Spleen (tissue), 7 donors: ENCODE measurements around the gene PANK1.

Experiments used
- POLR2A ChIP-seq, 3 donors: fragments of 450-650 bp; IDR thresholded peaks; one replicate each; pipeline ENCODE4 v1.5.1; 2017; ENCODE audit warnings: antibody characterized with exemption in 3 of 3, mild to moderate bottlenecking in 1 of 3
- POLR2AphosphoS5 ChIP-seq, 3 donors: sonication (generic); formaldehyde crosslinking; IDR thresholded peaks; one replicate each; pipeline ENCODE4 v1.5.1; 2017; ENCODE audit warnings: antibody characterized with exemption in 3 of 3
- TF ChIP-seq, protein P1 (sequence below), 11 experiments: fragments of 200-600 bp in 7 of 11; fragments of 450-650 bp in 4 of 11; sonication (generic) in 4 of 11; IDR thresholded peaks in 8 of 11; conservative IDR thresholded peaks in 3 of 11; 1 replicate in 7 of 11; 2 replicates in 4 of 11; pipeline versions ENCODE4 v1.4.0 to v1.8.0; 2016 to 2021; ENCODE audit warnings: antibody characterized with exemption in 11 of 11, inconsistent platforms in 4 of 11, mild to moderate bottlenecking in 1 of 11
- donor health status: DM: no; HTN: no; CAD: no; lungs with moderate emphysema.
- donor health status: DM: no; HTN: no; CAD: no.
- donor health status: DM: no; HTN: no; CAD: no.

DNA sequence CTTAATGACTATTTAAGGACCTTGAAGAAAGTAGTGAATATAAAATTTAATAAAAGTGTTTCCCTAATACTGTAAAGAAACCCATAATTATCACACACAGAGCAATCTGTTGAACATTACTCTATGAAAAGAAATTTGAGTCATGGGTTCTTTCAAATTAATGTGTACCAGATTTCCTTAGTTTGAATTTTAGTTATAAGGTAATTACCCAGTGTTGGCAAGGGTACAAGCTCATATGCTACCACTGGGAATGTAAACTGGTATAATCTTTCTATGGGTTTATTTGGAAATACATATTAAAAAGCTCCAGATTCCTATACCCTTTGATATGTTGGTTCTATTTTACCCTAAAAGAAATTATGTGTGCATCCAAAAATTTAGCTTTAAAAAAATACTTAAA lies 22.9 kb downstream of the PANK1 start:
- no peak for TF ChIP-seq POLR2AphosphoS5 (IDR thresholded peaks at IDR 0.05)
- TF ChIP-seq, protein P1, sequence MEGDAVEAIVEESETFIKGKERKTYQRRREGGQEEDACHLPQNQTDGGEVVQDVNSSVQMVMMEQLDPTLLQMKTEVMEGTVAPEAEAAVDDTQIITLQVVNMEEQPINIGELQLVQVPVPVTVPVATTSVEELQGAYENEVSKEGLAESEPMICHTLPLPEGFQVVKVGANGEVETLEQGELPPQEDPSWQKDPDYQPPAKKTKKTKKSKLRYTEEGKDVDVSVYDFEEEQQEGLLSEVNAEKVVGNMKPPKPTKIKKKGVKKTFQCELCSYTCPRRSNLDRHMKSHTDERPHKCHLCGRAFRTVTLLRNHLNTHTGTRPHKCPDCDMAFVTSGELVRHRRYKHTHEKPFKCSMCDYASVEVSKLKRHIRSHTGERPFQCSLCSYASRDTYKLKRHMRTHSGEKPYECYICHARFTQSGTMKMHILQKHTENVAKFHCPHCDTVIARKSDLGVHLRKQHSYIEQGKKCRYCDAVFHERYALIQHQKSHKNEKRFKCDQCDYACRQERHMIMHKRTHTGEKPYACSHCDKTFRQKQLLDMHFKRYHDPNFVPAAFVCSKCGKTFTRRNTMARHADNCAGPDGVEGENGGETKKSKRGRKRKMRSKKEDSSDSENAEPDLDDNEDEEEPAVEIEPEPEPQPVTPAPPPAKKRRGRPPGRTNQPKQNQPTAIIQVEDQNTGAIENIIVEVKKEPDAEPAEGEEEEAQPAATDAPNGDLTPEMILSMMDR (IDR thresholded peaks at IDR 0.05 in 8 of 11, conservative IDR thresholded peaks at IDR 0.05 in 3 of 11): no peak
- no peak for TF ChIP-seq POLR2A (IDR thresholded peaks at IDR 0.05)
